ENCODE data around the gene AGMAT. TPM values are rescaled to one million over a fixed set of nuclear protein-coding genes. Genes with fewer than 3 reads are reported as not detected.

Gene AGMAT
- total RNA-seq, 1 experiment from 2014 or later: 1.2 TPM

- DNase-seq (ENCODE audit: low read depth): no peak
Measured at GRCh38 chr1:15559189-15559810, 25.6 kb downstream of the AGMAT start.

- DNase-seq (ENCODE audit: low read depth): no peak
Measured at GRCh38 chr1:15558516-15558915, 26.3 kb downstream of the AGMAT start.

GRCh38 chr1:15557594-15557993 lies 27.3 kb downstream of the AGMAT start:
- no peak for DNase-seq (ENCODE audit: low read depth)

GRCh38 chr1:15557008-15557407 lies 27.8 kb downstream of the AGMAT start:
- no peak for DNase-seq (ENCODE audit: low read depth)

- DNase-seq (ENCODE audit: low read depth): no peak
Measured at GRCh38 chr1:15550573-15550972, 34.3 kb downstream of the AGMAT start.

GRCh38 chr1:15546641-15547040 lies 38.2 kb downstream of the AGMAT start:
- DNase-seq (ENCODE audit: low read depth): no peak

- no peak for DNase-seq (ENCODE audit: low read depth)
Measured at GRCh38 chr1:15543589-15544568, 41.0 kb downstream of the AGMAT start.

GRCh38 chr1:15543251-15543588 lies 41.6 kb downstream of the AGMAT start:
- no peak for DNase-seq (ENCODE audit: low read depth)

- no peak for DNase-seq (ENCODE audit: low read depth)
Measured at GRCh38 chr1:15542388-15543250, 42.2 kb downstream of the AGMAT start.

- no peak for DNase-seq (ENCODE audit: low read depth)
Measured at GRCh38 chr1:15541231-15541792, 43.5 kb downstream of the AGMAT start.

GRCh38 chr1:15540186-15540585 lies 44.7 kb downstream of the AGMAT start:
- DNase-seq (ENCODE audit: low read depth): no peak

- DNase-seq (ENCODE audit: low read depth): no peak
Measured at GRCh38 chr1:15538771-15539170, 46.1 kb downstream of the AGMAT start.

- DNase-seq (ENCODE audit: low read depth): no peak
Measured at GRCh38 chr1:15531682-15532081, 53.2 kb downstream of the AGMAT start.

GRCh38 chr1:15531003-15531402 lies 53.8 kb downstream of the AGMAT start:
- no peak for DNase-seq (ENCODE audit: low read depth)

GRCh38 chr1:15526490-15527339 lies 58.1 kb downstream of the AGMAT start, which contains the start of gene DNAJC16:
Gene DNAJC16, plus strand, starts transcription at chr1:15526848. Its CDS starts 2,258 bp downstream, at chr1:15529106.
- DNase-seq (ENCODE audit: low read depth): peak; percentile 100

GRCh38 chr1:15526021-15526489 lies 58.8 kb downstream of the AGMAT start:
- no peak for DNase-seq (ENCODE audit: low read depth)

GRCh38 chr1:15525050-15526020 lies 59.5 kb downstream of the AGMAT start:
- peak; percentile 96 for DNase-seq (ENCODE audit: low read depth)

- DNase-seq (ENCODE audit: low read depth): peak; percentile 94
Measured at GRCh38 chr1:15524283-15525049, 60.4 kb downstream of the AGMAT start.

- no peak for DNase-seq (ENCODE audit: low read depth)
Measured at GRCh38 chr1:15524021-15524282, 60.9 kb downstream of the AGMAT start, which contains the start of gene CASP9. Gene CASP9, minus strand, starts transcription at chr1:15524215. Its CDS starts 15 bp downstream, at chr1:15524200.

Data from RPMI7951 (cell line).